Measurements from ENCODE around the gene GNG3.

DNA sequence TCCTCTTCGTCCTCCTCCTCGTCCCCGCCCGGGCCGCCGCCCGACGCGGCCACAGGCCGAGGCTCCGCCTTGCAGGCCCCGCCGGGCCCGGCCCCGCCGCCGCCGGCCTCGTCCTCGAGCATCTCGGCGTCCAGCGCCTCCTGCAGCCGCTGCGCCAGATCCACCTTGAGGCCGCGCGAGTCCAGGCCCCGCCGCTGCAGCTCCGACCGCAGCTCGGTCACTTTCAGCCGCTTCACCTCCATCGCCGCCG is 19.4 kb downstream of the GNG3 start:
- TF ChIP-seq CTCF (conservative IDR thresholded peaks at IDR 0.05; ENCODE audit: low read length): no peak
- no peak for TF ChIP-seq EZH2phosphoT487 (IDR thresholded peaks at IDR 0.05; ENCODE audit: borderline replicate concordance)
